Cardiac muscle cell (in vitro differentiated cells and primary cell): ENCODE results near the gene SYCP3. TPM values are rescaled to one million over a fixed set of nuclear protein-coding genes. Genes with fewer than 3 reads are reported as not detected.

Experiments
- DNase-seq, 2 donors: peaks; one replicate each; pipeline versions ENCODE4 v3.0.0 to v3.0.0-alpha.2; 2010 to 2017; ENCODE audit warnings: low read depth in 1 of 2, low spot score in 1 of 2
- H3K27ac ChIP-seq: fragments of 200-600 bp; sonication (generic); 2 replicates; pipeline ENCODE4 v1.5.1; 2016
- H3K27me3 ChIP-seq: fragments of 200-600 bp; sonication (generic); 2 replicates; pipeline ENCODE4 v1.6.0; 2016; ENCODE audit warnings: control low read depth
- H3K36me3 ChIP-seq: fragments of 200-600 bp; sonication (generic); 2 replicates; pipeline ENCODE4 v1.5.1; 2016; ENCODE audit warnings: control low read depth
- H3K4me1 ChIP-seq: fragments of 200-600 bp; sonication (generic); 2 replicates; pipeline ENCODE4 v1.8.1; 2017; ENCODE audit warnings: low read depth, mild to moderate bottlenecking, mixed run types
- H3K4me3 ChIP-seq: fragments of 200-600 bp; sonication (generic); 2 replicates; pipeline ENCODE4 v1.5.1; 2016; ENCODE audit warnings: mild to moderate bottlenecking
- H3K9me3 ChIP-seq: fragments of 200-600 bp; sonication (generic); 2 replicates; pipeline ENCODE4 v1.5.1; 2017; ENCODE audit warnings: low read depth, mild to moderate bottlenecking, control low read depth
- CTCF ChIP-seq: IDR thresholded peaks from 2 replicates; pipeline ENCODE4 v1.5.1; 2012; ENCODE audit warnings: low read depth, mild to moderate bottlenecking, low read length
- polyA plus RNA-seq: library from polyadenylated mRNA; unstranded; fragments of >200 nt; fragmentation: Nextera tagmentation; extraction: Ambion mirVana; gene quantifications from 2 replicates; pipeline ENCODE4 v1.2.1, GENCODE V29; 2016
- total RNA-seq: library from RNA; depleted of rRNA; stranded (reverse); fragments of >200 nt; gene quantifications from 2 replicates; pipeline ENCODE4 v1.2.3, GENCODE V29; 2016

SYCP3 gene
- total RNA-seq (not detected in 2 replicates), polyA plus RNA-seq (0.49 and 0.76 TPM in 2 replicates)

DNA sequence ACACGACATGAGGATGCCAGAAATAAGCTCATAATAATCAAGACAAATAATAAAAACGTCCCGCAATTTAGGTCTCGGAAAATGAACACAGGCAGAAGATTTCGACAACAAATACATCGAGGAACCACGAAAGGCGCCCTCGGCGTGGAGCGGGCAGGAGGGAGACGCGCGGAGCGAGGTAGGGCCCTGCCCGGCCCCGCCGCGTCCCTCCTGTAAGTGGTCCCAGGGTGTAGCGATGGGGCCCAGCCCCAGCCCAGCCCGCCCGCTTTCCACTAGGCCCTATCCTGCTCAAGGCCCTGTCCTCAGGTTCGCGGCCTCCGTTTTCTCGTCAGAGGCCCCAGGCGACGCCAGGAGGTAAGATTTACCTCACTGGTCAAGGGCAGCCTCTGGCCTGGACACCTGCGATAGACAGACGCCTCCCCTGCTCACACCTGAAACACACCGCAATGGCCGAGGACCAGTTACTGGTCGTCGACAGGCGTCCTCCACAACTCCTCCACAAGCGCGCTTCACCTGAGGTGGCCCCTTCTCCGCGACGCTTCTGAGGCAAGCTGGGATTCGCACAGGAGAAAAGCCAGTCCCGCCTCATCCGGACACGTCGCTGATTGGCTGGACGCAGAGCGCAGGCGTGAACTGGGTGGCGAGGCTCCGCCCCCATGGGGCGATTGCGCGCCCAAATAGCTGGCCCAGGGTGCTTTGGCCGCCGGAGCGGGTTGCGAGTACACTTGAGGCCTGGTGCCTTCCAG, at the start of gene SYCP3:
SYCP3 (minus strand) TSS at position 543 of the 746 bp plus-strand sequence. CDS start 1,527 bp downstream, outside the sequence.
- no peaks in the 10 kb centered on the region for H3K27me3 ChIP-seq
- H3K4me3 ChIP-seq = no peak within 1 kb of the TSS
- no peak for DNase-seq
- no peaks in the 10 kb centered on the region for H3K9me3 ChIP-seq
- no peaks in the 10 kb centered on the region for H3K36me3 ChIP-seq
- no peak within 1 kb of the TSS for H3K27ac ChIP-seq
- H3K4me1 ChIP-seq = no peaks in the 10 kb centered on the region
- no peak for TF ChIP-seq CTCF

DNA sequence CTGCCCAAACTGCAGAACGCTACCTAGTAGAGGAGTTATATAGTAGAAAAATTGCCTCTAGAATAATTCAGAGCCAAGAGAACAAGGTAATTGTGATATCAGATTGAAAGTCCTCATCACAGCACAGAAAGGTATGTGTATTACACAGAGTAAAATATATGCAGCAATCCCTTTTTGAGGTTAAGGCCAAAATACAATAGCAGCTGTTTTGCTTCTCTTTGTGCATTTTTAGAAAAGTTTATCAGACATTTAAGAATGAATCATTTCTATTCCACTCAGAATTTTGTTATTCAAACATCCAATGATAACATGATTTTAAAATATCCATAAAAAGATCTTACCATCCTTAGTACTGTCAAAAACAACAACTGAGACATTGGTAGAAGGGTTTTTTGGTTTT, 46.4 kb upstream of the SYCP3 start:
- Histone ChIP-seq H3K4me3 (no peak overlapping the region), H3K9me3 (no peaks in the 10 kb centered on the region), H3K27ac (no peak overlapping the region), H3K27me3 (no peaks in the 10 kb centered on the region), H3K4me1 (no peaks in the 10 kb centered on the region), H3K36me3 (no peaks in the 10 kb centered on the region)
- TF ChIP-seq CTCF = no peak
- no peak for DNase-seq

GRCh38 chr12:101784376-101784775, 45.1 kb upstream of the SYCP3 start:
- Histone ChIP-seq H3K9me3 (no peaks in the 10 kb centered on the region), H3K36me3 (no peaks in the 10 kb centered on the region), H3K27ac (no peak overlapping the region), H3K4me1 (no peaks in the 10 kb centered on the region), H3K4me3 (no peak overlapping the region), H3K27me3 (no peaks in the 10 kb centered on the region)
- no peak for DNase-seq
- TF ChIP-seq CTCF = no peak

DNA sequence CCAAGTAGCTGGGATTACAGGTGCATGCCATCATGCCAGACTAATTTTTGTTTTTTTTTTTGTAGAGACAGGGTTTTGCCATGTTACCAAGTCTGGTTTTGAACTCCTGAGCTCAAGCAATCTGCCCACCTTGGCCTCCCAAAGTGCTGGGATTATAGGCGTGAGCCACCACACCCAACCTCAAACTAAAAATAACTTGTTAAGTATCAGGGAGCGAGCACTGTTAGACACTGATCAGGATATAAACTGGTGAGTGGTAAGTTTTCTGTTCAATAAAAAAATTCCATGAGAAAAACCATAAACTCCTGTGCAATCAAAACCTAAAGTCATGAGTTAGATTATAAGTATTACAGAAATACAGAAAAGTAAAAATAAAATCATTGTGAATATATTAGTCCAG, 44.6 kb upstream of the SYCP3 start:
- no peak overlapping the region for H3K27ac ChIP-seq
- DNase-seq = no peak
- TF ChIP-seq CTCF = no peak
- no peaks in the 10 kb centered on the region for H3K27me3 ChIP-seq
- H3K4me3 ChIP-seq = no peak overlapping the region
- H3K4me1 ChIP-seq = no peaks in the 10 kb centered on the region
- no peaks in the 10 kb centered on the region for H3K9me3 ChIP-seq
- H3K36me3 ChIP-seq = no peaks in the 10 kb centered on the region

DNA sequence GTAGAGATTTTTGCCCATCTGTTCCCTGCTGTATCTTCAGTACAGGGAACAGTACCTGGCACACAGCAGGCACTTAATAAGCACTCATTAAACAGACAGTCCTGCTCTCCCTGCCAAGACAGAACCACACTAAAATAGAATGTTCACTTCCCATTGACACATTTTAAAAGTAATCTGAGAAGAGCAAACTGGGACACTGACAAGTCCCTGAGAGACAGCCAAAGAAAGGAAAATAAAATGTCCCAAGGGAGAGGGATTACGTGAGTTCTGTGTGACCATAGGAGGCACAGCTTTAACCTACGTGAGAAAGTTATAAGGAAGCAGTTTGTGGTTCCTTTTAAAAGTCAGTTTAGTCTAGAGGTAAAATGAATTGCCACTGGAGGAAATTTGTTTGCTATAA, 43.9 kb upstream of the SYCP3 start:
- no peaks in the 10 kb centered on the region for H3K9me3 ChIP-seq
- TF ChIP-seq CTCF = no peak
- DNase-seq = no peak

More for the DNA sequence above, 43.9 kb upstream of the SYCP3 start:
- H3K27me3 ChIP-seq = no peaks in the 10 kb centered on the region
- no peaks in the 10 kb centered on the region for H3K36me3 ChIP-seq
- H3K4me3 ChIP-seq = no peak overlapping the region
- H3K4me1 ChIP-seq = no peaks in the 10 kb centered on the region
- H3K27ac ChIP-seq = no peak overlapping the region
